Stimulated activated CD4-positive, alpha-beta T cell treated with anti-CD3 and anti-CD28 coated beads, Interleukin-15, amount 100 ng/mL, for 24 hours (primary cell): Measurements from ENCODE around the gene SLC24A3.

Experiments
- DNase-seq: peaks from one replicate; pipeline ENCODE4 v3.0.0-alpha.2; 2020

SLC24A3 gene

GRCh38 chr20:19304886-19305415 is 92.5 kb downstream of the SLC24A3 start:
- no peak for DNase-seq

- DNase-seq, result no peak
These were observed 95.7 kb downstream of the SLC24A3 start for GRCh38 chr20:19308146-19308545.

- no peak for DNase-seq
These were observed 98.1 kb downstream of the SLC24A3 start for GRCh38 chr20:19310541-19310940.

- no peak for DNase-seq
These were observed 101.1 kb downstream of the SLC24A3 start for GRCh38 chr20:19313342-19314069.

- DNase-seq, result no peak
These were observed 102.2 kb downstream of the SLC24A3 start for GRCh38 chr20:19314621-19315020.

GRCh38 chr20:19317237-19318069 is 105.0 kb downstream of the SLC24A3 start:
- no peak for DNase-seq

GRCh38 chr20:19318610-19319009 is 106.2 kb downstream of the SLC24A3 start:
- no peak for DNase-seq

GRCh38 chr20:19320005-19320404 is 107.6 kb downstream of the SLC24A3 start:
- DNase-seq, result no peak

GRCh38 chr20:19321176-19321575 is 108.7 kb downstream of the SLC24A3 start:
- no peak for DNase-seq

- DNase-seq, result no peak
These were observed 109.9 kb downstream of the SLC24A3 start for GRCh38 chr20:19322061-19322985.

GRCh38 chr20:19327401-19327800 is 115.0 kb downstream of the SLC24A3 start:
- no peak for DNase-seq

- no peak for DNase-seq
These were observed 116.2 kb downstream of the SLC24A3 start for GRCh38 chr20:19328676-19329075.

GRCh38 chr20:19330038-19330437 is 117.6 kb downstream of the SLC24A3 start:
- no peak for DNase-seq

GRCh38 chr20:19330731-19331130 is 118.3 kb downstream of the SLC24A3 start:
- no peak for DNase-seq

- DNase-seq, result no peak
These were observed 121.1 kb downstream of the SLC24A3 start for GRCh38 chr20:19333563-19333962.

- no peak for DNase-seq
These were observed 122.9 kb downstream of the SLC24A3 start for GRCh38 chr20:19335341-19335740.

GRCh38 chr20:19335916-19336315 is 123.5 kb downstream of the SLC24A3 start:
- no peak for DNase-seq

GRCh38 chr20:19336631-19337030 is 124.2 kb downstream of the SLC24A3 start:
- DNase-seq, result no peak

GRCh38 chr20:19338380-19338779 is 125.9 kb downstream of the SLC24A3 start:
- DNase-seq, result no peak

GRCh38 chr20:19338960-19339359 is 126.5 kb downstream of the SLC24A3 start:
- no peak for DNase-seq

- DNase-seq, result no peak
These were observed 129.1 kb downstream of the SLC24A3 start for GRCh38 chr20:19341348-19342053.

- no peak for DNase-seq
These were observed 131.9 kb downstream of the SLC24A3 start for GRCh38 chr20:19344341-19344740.
